ENCODE results near the gene CHTF18. TPM values are rescaled to one million over a fixed set of nuclear protein-coding genes. Genes with fewer than 3 reads are reported as not detected.
"Not testable (repeated sequence)": the region's sequence is repeated elsewhere in the genome, so short reads cannot be mapped to it uniquely, and the experiment has no call there.

The CHTF18 gene
- total RNA-seq, 1 donor from 2014 or later: 19.9 TPM

DNA sequence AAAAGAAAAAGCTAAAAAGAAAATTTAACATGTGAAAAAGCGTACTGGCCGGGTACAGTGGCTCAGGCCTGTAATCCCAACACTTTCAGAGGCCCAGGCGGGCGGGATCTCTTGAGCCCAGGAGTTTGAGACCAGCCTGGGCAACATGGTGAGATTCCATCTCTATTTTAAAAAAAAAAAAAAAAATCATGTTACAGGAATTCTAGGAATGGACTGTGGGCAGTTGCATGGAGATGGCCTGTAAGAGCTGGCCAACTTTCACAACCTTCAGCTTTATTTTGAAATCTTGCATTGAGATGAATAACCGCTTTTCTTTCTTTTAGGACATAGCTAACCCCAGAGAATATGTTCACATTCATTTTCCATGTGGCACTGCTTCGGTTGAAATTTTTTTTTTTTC lies 39.4 kb upstream of the CHTF18 start:
- no peak overlapping the region for H3K4me3 ChIP-seq
- TF ChIP-seq, protein P1, sequence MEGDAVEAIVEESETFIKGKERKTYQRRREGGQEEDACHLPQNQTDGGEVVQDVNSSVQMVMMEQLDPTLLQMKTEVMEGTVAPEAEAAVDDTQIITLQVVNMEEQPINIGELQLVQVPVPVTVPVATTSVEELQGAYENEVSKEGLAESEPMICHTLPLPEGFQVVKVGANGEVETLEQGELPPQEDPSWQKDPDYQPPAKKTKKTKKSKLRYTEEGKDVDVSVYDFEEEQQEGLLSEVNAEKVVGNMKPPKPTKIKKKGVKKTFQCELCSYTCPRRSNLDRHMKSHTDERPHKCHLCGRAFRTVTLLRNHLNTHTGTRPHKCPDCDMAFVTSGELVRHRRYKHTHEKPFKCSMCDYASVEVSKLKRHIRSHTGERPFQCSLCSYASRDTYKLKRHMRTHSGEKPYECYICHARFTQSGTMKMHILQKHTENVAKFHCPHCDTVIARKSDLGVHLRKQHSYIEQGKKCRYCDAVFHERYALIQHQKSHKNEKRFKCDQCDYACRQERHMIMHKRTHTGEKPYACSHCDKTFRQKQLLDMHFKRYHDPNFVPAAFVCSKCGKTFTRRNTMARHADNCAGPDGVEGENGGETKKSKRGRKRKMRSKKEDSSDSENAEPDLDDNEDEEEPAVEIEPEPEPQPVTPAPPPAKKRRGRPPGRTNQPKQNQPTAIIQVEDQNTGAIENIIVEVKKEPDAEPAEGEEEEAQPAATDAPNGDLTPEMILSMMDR (IDR thresholded peaks at IDR 0.05): no peak
- DNase-seq (ENCODE audit: low spot score in 2 of 2): no peak
- H3K27ac ChIP-seq: no peak overlapping the region
- no peaks in the 10 kb centered on the region for H3K36me3 ChIP-seq
- intact Hi-C loops (cut with DNase I): no loop called here
- no peaks in the 10 kb centered on the region for H3K9me3 ChIP-seq
- H3K4me1 ChIP-seq: no peaks in the 10 kb centered on the region
- no peaks in the 10 kb centered on the region for H3K27me3 ChIP-seq

DNA sequence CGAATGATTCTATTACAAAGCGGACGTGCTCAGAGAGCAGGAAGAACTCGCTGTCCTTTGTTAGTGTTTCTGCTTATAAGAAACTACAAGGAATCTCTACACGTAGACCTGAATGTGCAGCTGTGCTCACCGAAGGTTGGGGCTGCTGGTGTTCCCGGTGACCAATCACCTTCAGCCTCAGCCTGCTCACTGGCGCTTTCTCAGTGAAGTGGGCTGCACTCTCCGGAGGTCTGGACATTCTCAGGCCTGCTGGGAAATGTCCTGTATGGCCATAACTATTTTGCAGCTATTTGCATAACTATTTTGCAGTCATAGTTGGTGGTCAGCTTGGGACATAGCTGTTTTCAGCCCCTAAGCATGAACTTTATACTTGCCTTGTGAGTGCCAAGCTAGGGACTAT lies 37.9 kb upstream of the CHTF18 start:
- H3K4me1 ChIP-seq: no peaks in the 10 kb centered on the region
- H3K4me3 ChIP-seq: no peak overlapping the region
- no peaks in the 10 kb centered on the region for H3K36me3 ChIP-seq
- no peaks in the 10 kb centered on the region for H3K9me3 ChIP-seq
- DNase-seq (ENCODE audit: low spot score in 2 of 2): no peak
- intact Hi-C loops (cut with DNase I): no loop called here
- no peak overlapping the region for H3K27ac ChIP-seq
- TF ChIP-seq, protein P1 (IDR thresholded peaks at IDR 0.05): no peak
- H3K27me3 ChIP-seq: no peaks in the 10 kb centered on the region

DNA sequence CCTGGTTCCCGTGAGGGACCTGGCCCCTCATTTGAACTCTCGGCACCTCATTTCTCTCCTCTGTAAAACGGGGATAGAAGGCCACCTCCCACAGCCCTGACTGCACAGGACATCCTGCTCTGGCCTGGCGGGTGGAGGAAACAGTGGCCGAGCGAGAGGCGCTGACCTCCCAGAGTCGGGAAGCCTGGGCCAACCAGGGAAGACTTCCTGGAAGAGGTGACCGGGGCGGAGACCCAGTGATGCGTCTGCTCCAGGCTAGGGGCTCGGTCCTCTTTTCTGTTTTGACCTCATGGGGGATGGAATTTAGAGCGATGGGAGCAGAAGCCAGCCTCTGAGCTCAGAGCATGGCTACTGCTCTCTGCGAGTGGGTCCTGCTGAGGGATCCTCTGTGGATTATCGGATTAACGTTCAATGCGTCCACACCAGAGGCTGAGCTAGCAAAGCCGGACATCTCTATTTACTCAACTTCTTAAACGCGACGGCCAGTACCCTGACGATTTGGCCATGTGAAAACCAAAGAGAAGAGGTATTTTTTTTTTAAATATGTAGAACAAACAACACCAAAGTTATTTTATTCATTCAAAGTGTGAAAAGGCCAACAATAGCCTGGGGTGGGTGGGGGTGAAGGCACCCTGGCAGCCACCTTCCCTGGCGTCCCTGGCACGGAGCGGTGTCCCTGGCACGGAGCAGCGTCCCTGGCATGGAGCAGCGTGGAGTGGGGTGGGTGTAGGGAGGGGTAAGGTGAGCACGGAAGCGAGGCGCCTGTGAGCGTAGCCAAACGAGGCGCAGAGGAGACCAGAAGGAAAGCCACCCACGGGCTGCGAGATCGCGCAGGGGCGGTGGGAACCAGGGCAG lies 37.0 kb upstream of the CHTF18 start:
- no peak overlapping the region for H3K27ac ChIP-seq
- H3K4me3 ChIP-seq: no peak overlapping the region
- no peaks in the 10 kb centered on the region for H3K4me1 ChIP-seq
- H3K27me3 ChIP-seq: no peaks in the 10 kb centered on the region
- intact Hi-C loops (cut with DNase I): no loop called here
- TF ChIP-seq, protein P1 (IDR thresholded peaks at IDR 0.05): no peak
- no peaks in the 10 kb centered on the region for H3K9me3 ChIP-seq
- DNase-seq (ENCODE audit: low spot score in 2 of 2): no peak
- no peaks in the 10 kb centered on the region for H3K36me3 ChIP-seq

DNA sequence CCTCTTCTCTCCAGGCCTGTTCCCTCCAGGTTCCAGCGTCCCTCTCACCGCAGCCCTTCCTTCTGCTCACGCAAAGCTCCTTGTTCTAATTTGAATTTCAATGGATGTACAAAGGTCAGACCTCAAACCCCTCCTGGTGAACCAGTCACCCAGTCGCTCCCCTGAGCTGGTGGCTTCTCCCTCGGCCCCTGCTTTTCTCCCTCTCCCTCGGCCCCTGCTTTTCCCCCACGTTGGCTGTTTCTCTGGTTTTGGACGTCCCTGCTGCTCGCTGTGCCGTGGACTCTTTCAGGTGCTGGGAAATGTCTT lies 36.5 kb upstream of the CHTF18 start:
- intact Hi-C loops (cut with DNase I): no loop called here
- Histone ChIP-seq H3K27me3 (no peaks in the 10 kb centered on the region), H3K4me3 (no peak overlapping the region)

DNA sequence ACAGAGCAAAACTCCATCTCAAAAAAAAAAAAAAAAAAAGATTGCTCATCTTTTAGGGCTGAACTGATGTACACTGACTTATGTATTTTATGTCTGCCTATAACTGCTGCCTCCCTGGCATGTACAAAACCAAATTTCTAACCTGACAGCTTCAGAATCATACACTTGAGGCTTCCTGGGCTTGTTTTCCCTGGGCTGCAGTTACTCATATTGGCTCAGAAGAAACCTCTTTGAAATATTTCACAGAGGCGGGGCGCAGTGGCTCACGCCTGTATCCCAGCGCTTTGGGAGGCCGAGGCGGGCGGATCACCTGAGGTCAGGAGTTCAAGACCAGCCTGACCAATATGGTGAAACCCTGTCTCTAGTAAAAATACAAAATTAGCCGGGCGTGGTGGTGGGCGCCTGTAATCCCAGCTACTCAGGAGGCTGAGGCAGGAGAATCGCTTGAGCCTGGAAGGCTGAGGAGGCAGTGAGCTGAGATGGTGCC lies 34.3 kb upstream of the CHTF18 start:
- H3K4me1 ChIP-seq; H3K27me3 ChIP-seq; intact Hi-C loops (cut with DNase I): not testable (repeated sequence)

More for the DNA sequence above, 36.5 kb upstream of the CHTF18 start:
- no peak overlapping the region for H3K27ac ChIP-seq
- no peaks in the 10 kb centered on the region for H3K36me3 ChIP-seq
- H3K9me3 ChIP-seq: no peaks in the 10 kb centered on the region
- no peak for DNase-seq (ENCODE audit: low spot score in 2 of 2)
- H3K4me1 ChIP-seq: no peaks in the 10 kb centered on the region
- TF ChIP-seq, protein P1 (IDR thresholded peaks at IDR 0.05): no peak

DNA sequence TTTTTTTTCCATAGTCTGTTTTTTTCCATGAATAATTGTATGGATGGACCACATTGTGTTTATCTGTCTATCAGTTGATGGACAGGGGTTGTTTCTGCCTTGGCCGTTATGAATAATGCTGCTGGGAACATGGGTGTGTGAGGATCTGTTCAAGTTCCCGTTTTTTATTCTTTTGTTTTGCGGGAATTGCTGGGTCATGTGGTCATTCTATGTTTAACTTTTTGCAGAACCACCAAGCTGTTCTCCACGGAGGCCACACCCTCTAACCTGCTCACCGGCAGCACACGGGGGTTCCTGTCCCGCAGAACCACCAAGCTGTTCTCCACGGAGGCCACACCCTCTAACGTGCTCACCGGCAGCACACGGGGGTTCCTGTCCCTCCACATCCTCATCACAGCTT lies 33.8 kb upstream of the CHTF18 start:
- no peaks in the 10 kb centered on the region for H3K4me1 ChIP-seq
- TF ChIP-seq, protein P1 (IDR thresholded peaks at IDR 0.05): no peak
- intact Hi-C loops (cut with DNase I): no loop called here
- DNase-seq (ENCODE audit: low spot score in 2 of 2): no peak
- H3K9me3 ChIP-seq: no peaks in the 10 kb centered on the region
- H3K27ac ChIP-seq: no peak overlapping the region
- H3K27me3 ChIP-seq: no peaks in the 10 kb centered on the region
- H3K4me3 ChIP-seq: no peak overlapping the region
- H3K36me3 ChIP-seq: no peaks in the 10 kb centered on the region

More for the DNA sequence above, 34.3 kb upstream of the CHTF18 start:
- H3K9me3 ChIP-seq; H3K27ac ChIP-seq; DNase-seq (ENCODE audit: low spot score in 2 of 2); H3K4me3 ChIP-seq; H3K36me3 ChIP-seq: not testable (repeated sequence)
